SHP77 (cell line): Measurements from ENCODE around the gene GIT1.
A peak's percentile ranks its signal among the peaks of the same experiment; 100 is the strongest.

Experiments used
- DNase-seq, 2 experiments: peaks; one replicate each; lab custom pipeline; 2025; lab: John Stamatoyannopoulos, UW

GIT1 gene

DNA sequence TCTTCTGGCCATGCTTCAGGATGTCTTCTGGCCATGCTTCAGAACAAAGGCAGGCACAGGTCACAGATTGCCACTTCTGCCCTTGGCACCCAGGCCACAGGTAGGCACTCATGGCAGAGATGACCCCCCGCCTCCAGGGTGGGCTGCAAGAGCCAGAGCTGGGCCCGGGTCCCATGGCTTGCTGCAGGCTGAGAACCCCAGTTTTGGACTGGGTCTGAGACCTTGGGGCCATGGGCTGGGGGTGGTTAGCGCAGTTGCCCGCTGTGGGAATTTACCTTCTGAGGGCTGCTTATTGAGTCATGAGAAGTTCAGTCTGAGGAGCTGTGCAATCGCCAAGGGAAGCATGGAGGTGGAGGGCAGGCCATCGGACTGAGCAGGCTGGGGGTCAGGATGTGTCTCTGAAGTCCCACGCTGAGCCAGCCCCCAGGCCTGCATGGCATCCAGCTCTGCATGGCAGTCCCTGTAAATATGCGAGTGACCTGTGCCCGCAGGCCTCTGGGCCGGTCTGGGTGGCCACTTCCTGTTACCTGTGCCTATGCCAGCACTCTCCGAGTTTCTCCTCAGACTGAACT, 5.2 kb upstream of the GIT1 start:
- DNase-seq = no peak

DNA sequence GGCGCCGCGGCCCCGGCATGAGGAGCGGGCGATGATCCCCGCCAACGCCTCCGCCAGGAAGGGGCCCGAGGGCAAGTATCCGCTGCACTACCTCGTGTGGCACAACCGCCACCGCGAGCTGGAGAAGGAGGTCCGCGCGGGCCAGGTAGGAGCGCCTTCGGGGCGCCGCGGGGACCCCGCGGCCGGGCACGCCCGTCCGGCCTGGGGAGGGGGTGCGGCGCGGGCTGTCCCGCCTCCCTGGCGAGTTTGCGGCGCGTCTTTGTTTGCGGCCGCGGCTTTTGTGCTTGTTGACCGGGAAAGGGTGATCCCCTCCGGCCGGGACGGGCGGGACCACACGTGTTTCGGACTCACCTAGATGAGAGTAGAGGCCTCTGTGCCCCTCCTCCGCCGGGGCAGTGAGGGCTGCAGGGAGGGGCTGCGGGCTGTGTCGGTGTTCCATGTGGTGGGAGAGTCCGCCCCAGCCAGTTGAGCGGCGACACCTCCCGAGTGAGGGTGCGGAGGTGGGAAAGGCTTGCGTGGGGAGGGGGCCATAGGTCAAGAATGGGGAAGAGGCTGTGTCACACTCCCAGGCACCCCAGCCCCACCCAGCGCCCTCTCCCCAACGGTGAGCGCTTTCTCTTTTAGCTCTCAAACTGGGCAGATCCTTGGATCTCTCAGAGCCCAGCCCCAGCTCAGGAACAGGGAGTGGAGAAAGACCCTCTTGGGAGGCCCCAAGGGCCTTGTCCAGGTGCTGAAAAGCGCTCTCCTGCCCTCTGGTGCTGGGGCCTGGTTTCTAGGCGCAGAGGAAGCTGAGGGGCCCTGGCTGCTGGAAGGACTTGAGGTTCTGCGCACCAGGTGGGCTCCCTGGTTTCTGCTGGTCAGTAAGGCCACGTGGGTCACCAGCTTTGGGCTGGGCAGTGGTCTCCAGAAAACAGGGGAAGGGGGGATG, 4.4 kb upstream of the GIT1 start:
- peak; percentile 4 to 17 for DNase-seq

DNA sequence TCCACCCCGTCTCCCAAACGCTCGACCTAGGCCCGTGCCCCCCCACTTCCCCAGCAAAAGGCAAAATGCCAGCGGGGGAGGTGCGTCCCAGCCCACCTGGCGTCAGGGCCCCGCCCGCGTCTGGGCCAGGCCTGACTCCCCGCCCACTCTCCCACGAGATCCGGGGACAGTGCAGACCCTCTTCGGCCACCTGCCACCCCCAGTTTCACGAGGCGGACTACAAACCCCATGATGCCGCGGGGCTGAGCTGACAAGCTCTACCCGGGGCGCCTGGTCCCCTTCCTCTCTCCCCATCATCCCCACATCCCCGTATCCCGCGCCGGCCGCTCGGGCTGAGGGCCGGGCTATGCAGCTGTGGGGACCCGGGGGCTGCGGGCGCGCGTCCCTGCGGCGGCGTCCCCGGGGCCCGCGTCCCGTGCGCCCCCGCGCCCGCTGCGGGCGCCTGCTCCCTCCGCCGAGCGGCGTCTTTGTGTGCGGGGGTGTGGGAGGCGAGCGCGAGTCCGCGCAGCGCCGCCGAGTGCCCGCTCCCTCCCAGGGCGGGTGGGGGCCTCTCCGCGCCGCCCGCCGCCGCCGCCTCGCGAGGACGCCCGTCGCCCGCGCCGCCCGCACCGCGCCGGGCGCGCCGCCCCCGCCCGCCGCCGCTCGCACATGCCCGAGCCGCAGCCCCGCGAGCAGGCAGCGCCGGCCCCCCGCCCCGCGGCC, 3.6 kb upstream of the GIT1 start, which contains the start of gene ANKRD13B:
Gene ANKRD13B (plus strand): TSS at position 283 of the 702 bp plus-strand sequence. CDS start 490 bp downstream, outside the sequence.
- DNase-seq = peak; percentile 71 to 81

DNA sequence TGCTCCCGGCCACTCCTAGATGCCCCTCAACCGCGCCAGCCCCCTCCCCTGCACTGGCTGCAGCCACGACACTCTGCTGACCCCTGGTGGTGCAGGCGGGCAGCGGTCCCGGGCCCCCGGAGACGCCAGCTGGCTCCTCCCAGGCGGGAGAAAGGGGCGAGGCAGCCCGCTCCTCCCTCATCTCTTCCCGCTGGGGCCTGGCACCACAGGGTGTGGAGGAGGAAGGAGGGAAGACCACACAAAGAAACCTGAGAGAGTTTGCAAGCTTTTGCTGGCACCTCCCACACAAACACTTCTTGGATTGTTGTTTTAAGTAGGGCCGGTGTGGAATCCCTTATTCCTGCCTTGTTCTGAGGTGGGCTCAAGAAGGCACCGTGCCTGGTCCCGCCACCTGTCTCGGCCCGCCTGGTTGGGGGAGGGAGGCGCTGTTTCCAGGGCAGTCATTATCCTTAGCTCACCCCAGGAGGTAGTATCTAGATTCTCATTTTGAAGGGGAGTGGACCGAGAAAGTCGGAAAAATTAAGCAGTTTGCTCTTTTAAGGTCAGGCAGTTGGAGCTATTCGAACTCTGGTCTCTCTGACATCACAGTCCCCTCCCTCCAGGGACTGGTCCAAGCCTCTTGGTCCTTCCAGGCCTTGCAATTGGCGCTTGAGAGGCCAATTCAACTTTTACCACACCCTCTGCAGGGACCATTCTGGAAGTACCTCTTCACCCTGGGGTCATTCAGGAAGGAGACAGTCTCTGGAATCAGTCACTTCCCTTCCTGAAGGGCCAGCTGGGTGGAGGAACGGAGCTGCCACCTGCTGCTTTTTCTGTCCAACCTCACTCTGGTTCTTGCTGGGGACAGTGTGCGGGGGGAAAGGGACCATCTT, 2.5 kb upstream of the GIT1 start:
- DNase-seq = peak; percentile 82 to 83

DNA sequence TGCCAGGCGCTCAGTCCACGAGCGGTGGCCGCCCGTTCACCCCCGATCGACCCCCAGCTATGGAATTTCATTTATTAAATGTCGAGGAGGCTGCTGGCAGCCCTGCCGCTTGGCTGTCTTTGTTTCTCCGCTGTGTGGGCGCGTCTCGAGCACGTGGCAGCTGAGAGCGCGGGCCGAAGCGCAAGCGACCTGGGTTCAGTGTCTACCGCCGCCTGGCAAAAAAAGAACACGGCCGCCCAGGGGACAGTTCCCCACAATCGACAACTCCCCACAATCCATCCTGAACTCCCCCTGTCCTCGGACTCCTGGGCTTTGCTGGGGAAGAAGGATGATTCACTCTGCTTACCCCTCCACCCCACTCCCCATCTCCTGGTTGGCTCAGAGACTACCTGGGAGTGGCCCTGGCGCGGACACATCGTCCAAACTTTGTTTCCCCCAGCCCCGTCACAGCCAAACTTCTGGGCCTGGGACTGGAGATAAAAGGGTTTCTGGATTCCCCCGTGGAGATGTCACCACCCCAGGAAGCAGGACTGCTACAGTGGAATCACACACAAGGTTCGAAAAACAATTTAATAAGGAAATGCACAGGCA, 1.8 kb upstream of the GIT1 start:
- DNase-seq = peak; percentile 64 to 76

DNA sequence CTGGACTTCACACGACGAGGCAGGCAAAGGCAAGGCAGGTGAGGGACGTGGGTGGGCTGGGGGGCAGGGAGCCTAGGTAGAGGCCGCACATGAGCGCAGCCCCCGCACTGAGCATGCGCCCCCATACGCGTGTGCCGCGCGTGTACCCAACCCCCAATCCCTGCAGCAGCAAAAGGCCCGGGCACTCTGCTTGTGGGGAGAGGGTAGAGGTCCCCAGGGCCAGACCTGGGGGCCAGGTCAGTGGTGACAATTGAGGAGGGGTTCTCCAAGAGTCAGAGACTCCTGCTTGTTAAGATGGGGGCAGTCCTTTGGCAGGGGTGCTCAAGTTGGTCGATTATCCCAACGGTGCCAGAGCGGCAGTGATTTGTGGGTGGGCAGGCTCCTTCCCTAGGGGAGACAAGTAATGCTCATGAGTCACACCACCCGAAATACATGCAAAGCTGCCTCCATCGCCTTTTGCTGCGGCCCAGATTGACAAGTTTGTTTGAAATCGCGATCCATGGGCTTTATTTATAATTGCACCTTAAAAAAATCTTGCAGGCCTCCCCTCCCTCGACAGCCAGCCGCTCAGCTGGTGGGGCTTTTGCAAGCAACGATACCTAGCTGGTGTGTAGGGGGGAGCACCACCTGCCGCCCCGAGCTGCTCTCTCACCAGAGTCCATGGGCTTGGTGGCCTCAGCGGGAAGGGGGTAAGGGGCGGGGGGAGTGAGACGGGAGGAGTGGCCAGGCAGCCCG, 1.1 kb upstream of the GIT1 start:
- DNase-seq = peak; percentile 50 to 58

DNA sequence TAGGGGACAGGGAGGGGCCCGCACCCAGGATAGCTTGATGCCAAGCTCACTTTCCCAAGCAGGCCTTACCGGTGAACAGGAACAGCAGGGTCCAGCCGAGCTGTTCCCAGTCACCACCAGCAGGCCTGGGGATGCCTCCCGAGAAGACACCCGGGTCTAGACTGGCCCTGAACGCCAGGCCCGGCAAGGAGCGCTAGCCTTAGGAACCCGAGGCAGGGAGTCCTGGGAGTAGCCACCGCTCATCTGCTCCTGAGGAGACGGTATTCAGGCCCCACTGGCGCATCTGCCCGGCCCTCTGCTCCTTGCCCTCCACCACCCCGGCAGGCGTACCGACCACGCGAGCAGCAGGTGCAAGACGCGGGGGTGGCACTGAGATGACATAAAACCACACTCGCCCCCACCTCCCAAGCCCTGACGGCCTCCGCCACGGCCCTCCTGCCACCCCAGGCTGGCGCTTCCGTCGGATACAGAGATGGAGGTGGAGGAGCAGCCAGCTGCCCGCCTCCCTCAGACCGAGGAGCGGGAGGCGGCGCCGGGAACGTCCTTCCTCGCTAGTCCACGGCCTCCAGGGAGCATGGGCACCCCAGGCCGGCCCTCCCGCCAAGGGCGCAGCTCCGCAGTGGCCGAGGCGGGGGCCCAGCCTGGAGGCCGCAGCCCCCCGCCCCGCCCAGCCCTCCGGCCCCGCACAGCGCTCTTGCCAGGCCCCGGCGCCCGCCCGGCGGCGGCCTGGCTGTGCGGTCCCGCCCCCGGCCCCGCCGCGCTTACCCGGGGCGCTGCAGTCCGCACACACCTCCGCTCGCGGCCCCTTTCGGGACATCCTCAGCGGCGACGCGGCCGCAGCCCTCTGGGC, 661 bp downstream of the GIT1 start:
- DNase-seq = peak; percentile 4 to 38

DNA sequence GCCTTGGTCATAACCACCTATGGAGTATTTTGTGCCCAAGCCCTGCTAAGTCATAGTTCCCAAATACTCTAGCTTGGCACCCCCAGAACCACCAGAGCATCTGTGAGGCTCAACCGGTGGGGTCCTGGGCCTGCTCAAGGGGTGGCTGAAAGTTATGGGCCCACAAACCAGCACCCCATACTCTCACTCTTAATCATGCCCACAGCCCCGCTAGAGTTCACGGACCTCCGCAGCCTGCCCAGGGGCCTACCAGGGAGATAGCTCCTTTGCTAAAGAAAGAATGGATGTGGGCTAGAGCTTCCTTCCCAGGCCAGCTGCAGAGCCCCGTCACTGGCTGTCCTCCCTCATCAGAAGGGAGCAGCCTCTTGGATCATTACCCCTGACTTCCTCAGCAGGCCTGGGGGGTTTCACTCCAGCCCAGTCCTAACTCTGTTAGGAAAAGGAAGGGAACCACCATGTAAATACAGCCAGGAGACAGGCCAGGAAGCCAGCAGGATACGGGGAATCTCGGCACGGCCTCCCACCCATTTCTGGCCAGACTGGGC, 1.4 kb downstream of the GIT1 start:
- no peak for DNase-seq

DNA sequence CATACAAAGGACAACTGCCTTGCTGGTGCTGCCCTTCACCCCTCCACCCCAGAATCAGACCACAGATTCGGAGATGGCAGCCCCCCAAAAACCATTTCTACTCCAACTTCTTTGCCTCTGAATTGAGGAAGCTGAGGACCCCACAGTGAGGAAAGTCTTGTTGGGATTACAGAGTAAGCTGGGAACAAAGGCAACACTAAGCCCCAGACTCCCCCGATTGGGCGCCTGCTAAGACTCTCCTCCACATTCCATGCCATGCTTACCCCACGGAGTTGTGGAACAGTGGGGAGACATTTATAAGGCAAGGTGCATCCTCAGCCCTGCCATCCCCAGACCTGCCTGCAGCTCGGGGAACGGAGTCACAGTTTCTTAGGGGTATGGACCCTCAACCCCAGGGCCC, 1.9 kb downstream of the GIT1 start:
- no peak for DNase-seq

DNA sequence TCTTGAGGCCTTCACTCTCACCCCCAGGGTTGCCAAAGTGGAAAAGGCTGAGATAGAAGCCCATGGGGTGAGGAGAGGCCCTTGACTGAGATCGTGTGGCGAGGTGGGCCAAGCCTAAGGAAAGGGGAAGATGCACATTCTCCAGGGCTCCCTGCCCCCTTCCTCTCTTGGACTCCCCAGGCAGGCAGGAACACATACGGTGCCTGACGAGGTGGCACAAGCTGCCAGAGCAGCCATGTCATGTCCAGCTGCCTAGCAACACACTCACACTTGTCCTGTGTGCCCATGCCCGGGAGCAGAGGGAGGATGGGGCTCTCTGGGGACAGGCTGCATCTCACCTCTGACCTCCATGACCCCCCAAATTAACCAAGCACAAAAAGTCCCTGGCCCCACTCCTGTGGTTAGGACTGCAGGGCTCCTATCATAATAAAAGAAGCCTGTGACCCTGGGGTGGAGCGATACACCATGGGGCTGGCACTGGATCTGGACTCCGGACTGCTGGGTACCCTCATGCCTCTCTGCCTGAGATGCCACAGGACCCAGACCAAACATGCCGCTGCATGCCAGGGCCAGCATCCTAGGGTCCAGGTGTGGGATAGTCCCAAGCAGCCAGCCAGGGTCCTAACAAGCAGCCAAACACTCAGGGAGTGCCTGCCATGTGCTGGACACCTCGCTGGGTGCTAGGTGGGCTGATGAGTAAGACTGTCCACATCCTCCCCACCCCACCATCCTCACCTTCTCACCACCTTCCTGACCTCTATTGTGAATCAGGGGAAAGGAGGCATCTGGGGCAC, 2.6 kb downstream of the GIT1 start:
- DNase-seq = no peak

DNA sequence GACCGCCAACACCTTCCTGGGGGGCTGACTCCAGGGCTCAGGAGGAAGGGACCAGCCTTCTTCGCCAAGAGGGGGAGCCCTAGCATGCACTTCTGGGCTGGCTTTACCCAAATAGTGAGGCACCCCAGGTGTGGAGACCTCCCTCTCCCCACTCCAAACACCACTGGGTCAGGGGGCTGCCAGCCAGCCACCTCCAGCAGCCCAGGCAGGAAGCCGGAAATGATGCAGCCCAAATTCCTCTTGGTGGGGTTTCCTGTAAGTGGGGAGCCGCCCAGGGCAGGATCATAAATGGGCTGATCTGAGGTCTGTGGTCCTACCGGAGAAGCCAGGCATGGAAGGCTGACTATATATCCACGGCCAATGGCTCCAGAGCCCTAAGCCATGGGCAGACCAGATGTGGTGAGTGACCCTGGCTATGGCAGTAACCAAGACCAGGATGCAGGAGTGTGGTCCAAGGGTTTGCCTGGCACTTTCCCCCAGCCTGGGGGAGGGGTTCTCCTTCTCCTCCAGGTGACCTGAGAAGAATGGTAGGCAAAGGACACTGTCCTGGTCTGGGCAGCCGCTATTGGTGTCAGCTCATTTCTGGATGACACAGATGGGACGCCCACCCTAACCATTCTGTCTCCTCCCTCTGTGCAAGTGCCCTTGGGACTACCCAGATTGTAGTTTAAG, 4.2 kb downstream of the GIT1 start:
- no peak for DNase-seq

DNA sequence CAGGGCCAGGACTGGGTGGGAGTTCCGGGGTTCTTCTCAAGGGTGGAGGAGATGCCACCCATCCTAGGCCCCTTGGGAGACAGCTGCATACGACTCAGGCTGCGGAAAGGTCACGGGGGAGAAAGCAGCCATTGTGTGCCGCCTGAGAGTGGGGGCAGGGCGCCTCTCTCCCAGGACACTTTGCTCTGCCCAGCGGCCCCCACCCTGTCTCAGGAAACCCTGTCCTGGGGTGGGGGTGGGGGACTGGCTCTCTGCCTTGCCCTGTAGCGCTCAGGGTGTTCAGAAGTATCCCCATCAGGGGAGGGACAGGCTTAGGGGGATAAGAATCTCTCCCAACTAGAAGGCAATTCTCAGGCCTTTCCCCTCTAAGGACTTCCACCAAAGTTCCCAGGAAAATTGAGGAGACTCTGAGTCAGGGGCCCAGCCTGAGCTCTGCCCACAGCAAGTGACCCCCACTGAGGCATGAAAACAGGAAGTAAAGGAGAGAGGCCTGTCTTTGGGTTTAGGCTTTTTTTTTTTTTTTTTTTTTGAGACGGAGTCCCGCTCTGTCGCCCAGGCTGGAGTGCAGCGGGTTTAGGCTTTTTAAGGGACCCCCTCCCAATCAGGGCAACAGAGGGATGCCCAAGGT, 4.9 kb downstream of the GIT1 start:
- no peak for DNase-seq

DNA sequence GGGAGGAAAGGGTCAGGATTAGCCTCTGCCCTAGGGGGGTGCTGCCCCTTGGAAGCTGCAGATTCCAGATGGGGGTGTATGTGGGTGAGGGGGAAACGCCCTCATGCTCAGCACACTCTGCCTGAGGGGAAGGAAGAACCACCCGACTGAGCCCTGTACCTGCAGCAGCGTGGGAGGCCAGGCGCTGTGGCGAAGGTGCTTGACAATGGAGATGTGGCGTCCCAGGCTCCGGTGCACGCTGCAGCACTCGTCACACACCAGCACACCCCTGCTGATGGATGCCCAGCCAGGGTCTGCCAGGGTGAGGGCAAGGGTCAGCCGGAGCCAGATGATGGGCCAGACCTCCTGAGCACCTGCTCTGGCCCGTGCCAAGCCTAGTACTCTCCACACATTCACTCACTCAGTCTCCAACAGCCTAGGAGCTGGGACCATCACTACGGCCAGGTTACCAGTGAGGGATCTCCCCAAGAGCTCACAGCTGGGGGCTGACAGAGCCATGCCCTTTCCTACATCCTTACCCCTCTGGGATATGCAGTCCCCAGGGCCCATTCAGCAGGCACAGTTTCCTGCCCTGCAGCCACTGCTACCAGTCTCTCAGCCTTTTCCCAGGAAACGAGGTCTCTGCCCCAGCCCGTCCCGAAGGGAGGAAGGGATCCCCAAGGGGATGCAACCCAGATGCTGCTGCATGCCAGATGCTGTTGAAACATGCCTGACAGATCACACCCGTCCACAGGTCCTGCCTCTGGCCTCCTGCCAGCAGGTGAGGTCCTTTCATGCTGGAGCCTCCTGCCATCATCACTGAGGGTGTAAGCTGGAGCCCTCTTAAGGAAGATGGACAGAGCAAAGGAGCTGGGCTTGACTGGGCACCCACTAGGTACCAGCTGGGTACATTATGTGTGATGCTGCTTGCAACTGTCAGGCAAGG, 5.9 kb downstream of the GIT1 start:
- DNase-seq = no peak

DNA sequence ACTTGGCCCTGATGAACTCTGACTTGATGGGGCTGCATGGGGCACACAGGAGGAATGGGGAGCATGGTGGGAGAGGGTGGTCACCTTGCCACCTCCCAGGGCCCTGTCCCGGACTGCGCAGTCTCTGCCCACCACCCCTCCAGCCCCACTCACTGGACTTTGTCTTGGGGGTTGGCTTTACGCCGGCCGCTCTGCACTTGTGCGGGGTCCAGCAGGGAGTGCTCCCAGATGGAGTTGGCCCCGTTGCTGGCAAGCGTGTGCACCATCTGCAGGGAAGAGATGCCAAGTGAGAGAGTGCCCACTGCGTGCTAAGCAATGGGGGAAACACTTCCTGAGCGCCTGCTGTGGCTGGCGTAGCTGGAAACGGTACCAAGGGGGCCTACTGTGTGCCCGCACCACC, 6.7 kb downstream of the GIT1 start:
- no peak for DNase-seq

DNA sequence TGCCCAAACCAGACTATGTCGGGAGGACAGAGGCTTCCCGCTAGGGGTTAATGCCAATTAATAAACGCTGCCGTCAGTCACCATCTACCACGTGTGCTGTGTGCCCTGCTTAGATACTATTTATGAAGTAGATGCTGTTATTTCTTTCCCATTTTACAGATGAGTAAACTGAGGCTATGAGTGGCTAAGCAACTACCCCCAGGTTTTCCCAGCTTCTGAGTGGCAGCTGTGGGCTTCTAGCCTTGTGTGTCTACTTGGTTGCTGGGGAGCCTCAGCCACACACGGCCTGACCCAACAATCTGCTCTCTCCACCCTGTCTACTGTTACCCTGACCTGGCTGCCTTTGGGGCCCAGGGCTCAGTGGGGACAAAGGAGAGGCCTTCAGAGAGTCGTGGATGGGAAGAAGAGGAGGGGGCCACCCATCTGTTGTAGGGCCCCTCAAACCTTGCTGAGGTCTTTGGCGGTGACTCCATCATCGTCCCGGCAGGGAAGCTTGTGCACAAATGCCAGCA, 7.1 kb downstream of the GIT1 start:
- DNase-seq = no peak

DNA sequence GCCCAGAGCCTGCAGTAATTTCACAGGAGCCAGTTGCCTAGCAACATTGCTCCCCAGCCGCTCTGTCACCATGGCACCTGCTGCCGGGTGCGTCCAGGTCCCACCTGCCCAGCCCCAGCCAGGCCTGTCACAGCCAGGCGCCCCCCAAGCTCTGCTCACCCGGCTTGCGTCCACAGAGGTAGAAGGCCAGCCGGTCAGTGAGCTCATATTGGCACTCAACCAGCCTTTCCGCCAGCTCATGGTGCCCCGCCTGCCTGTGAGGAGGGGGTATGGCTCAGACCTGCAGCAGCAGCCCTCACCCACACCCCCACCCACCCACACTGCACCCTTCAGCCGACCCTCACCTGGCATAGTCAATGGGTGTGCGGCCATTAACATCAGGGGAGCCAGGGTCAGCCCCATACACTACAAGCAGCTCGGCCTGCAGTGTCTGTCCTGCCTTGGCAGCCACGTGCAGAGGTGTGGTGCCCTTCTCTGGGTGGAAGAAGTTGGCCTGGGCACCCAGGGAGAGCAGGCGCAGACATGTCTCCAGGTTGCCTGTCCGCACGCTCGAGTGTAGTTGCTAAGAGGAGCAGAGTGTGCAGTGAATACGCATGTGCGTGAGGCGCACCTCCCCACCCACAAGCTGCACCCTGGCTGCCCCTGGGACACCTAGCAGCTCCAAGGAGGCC, 7.7 kb downstream of the GIT1 start:
- DNase-seq = no peak
